H9 (cell line): ENCODE results near the gene ING5. TPM values are rescaled to one million over a fixed set of nuclear protein-coding genes. Genes with fewer than 3 reads are reported as not detected.

Experiments
- DNase-seq: peaks from one replicate; pipeline ENCODE4 v3.0.0-alpha.2; 2017
- H2AFZ ChIP-seq: one replicate; pipeline ENCODE4 v1.6.1; 2013; ENCODE audit warnings: mild to moderate bottlenecking, low read length, control low read depth, moderate library complexity
- H2AK5ac ChIP-seq: 2 replicates; pipeline ENCODE4 v1.6.1; 2013; ENCODE audit warnings: low read length, control low read depth, mixed read lengths; ENCODE audit not compliant: insufficient read length
- H2BK120ac ChIP-seq: one replicate; pipeline ENCODE4 v1.6.1; 2013; ENCODE audit warnings: low read depth, mild to moderate bottlenecking, low read length, control low read depth, inconsistent platforms; ENCODE audit not compliant: poor library complexity, severe bottlenecking
- H2BK12ac ChIP-seq: 2 replicates; pipeline ENCODE4 v1.6.1; 2013; ENCODE audit warnings: low read length, control low read depth, mixed read lengths, low read depth; ENCODE audit not compliant: insufficient read length
- H2BK15ac ChIP-seq: 2 replicates; pipeline ENCODE4 v1.6.1; 2013; ENCODE audit warnings: low read depth, low read length, control low read depth
- H2BK20ac ChIP-seq: one replicate; pipeline ENCODE4 v1.6.1; 2013; ENCODE audit warnings: low read depth, mild to moderate bottlenecking, low read length, control low read depth, inconsistent platforms; ENCODE audit not compliant: poor library complexity, severe bottlenecking
- H2BK5ac ChIP-seq: 2 replicates; pipeline ENCODE4 v1.6.1; 2013; ENCODE audit warnings: low read length, control low read depth, mixed read lengths; ENCODE audit not compliant: insufficient read length
- H3K14ac ChIP-seq: 2 replicates; pipeline ENCODE4 v1.6.1; 2013; ENCODE audit warnings: low read length, control low read depth; ENCODE audit not compliant: insufficient read depth
- H3K18ac ChIP-seq: 2 replicates; pipeline ENCODE4 v1.6.1; 2013; ENCODE audit warnings: low read depth, mild to moderate bottlenecking, mixed read lengths, low read length, control low read depth; ENCODE audit not compliant: insufficient read length
- H3K23ac ChIP-seq: 2 replicates; pipeline ENCODE4 v1.6.1; 2013; ENCODE audit warnings: low read length, control low read depth, mixed read lengths, low read depth; ENCODE audit not compliant: insufficient read length
- H3K23me2 ChIP-seq: 2 replicates; pipeline ENCODE4 v1.6.1; 2013; ENCODE audit warnings: low read depth, mild to moderate bottlenecking, mixed read lengths, low read length, control low read depth; ENCODE audit not compliant: insufficient read length, poor library complexity, severe bottlenecking
- H3K27ac ChIP-seq: 2 replicates; pipeline ENCODE4 v1.5.1; 2013; ENCODE audit warnings: low read length, control low read depth, mixed read lengths, low read depth; ENCODE audit not compliant: insufficient read length
- H3K27me3 ChIP-seq: 2 replicates; pipeline ENCODE4 v1.6.1; 2013; ENCODE audit warnings: low read length, control low read depth, inconsistent platforms; ENCODE audit not compliant: insufficient read depth
- H3K4ac ChIP-seq: 2 replicates; pipeline ENCODE4 v1.6.1; 2013; ENCODE audit warnings: low read depth, mild to moderate bottlenecking, control low read depth, inconsistent platforms, low read length, moderate library complexity
- H3K4me1 ChIP-seq: 2 replicates; pipeline ENCODE4 v1.6.1; 2013; ENCODE audit warnings: low read length, control low read depth, inconsistent platforms; ENCODE audit not compliant: insufficient read depth
- H3K4me2 ChIP-seq: 2 replicates; pipeline ENCODE4 v1.6.1; 2013; ENCODE audit warnings: low read length, control low read depth, mixed read lengths; ENCODE audit not compliant: insufficient read length, insufficient read depth
- H3K56ac ChIP-seq: 2 replicates; pipeline ENCODE4 v1.6.1; 2013; ENCODE audit warnings: low read depth, mild to moderate bottlenecking, mixed read lengths, low read length, control low read depth; ENCODE audit not compliant: insufficient read length
- H3K79me1 ChIP-seq: 2 replicates; pipeline ENCODE4 v1.6.1; 2013; ENCODE audit warnings: low read depth, mild to moderate bottlenecking, moderate library complexity, low read length, control low read depth, inconsistent platforms; ENCODE audit not compliant: insufficient read depth, poor library complexity, severe bottlenecking
- H3K79me2 ChIP-seq: 2 replicates; pipeline ENCODE4 v1.6.1; 2013; ENCODE audit warnings: low read length, control low read depth, inconsistent platforms; ENCODE audit not compliant: insufficient read depth
- H3K9ac ChIP-seq: 2 replicates; pipeline ENCODE4 v1.6.1; 2013; ENCODE audit warnings: low read length, control low read depth, mixed read lengths; ENCODE audit not compliant: insufficient read length; ENCODE audit errors: extremely low read depth
- H3K9me3 ChIP-seq: one replicate; pipeline ENCODE4 v1.6.1; 2013; ENCODE audit warnings: low read depth, low read length, inconsistent platforms; ENCODE audit not compliant: control insufficient read depth
- H3T11ph ChIP-seq: one replicate; pipeline ENCODE4 v1.6.1; 2013; ENCODE audit warnings: mild to moderate bottlenecking, low read length, control low read depth, inconsistent platforms
- H4K20me1 ChIP-seq: one replicate; pipeline ENCODE4 v1.6.1; 2013; ENCODE audit not compliant: control insufficient read depth, insufficient read length, insufficient read depth
- H4K5ac ChIP-seq: 2 replicates; pipeline ENCODE4 v1.6.1; 2013; ENCODE audit warnings: low read depth, mild to moderate bottlenecking, mixed read lengths, low read length, control low read depth; ENCODE audit not compliant: insufficient read length
- H4K8ac ChIP-seq: replicated peaks from 2 replicates; pipeline ENCODE4 v1.6.1; 2013; ENCODE audit warnings: low read length, control low read depth, mixed read lengths, low read depth; ENCODE audit not compliant: insufficient read length
- H4K91ac ChIP-seq: 2 replicates; pipeline ENCODE4 v1.6.1; 2013; ENCODE audit warnings: low read depth, mild to moderate bottlenecking, moderate library complexity, mixed read lengths, low read length, control low read depth; ENCODE audit not compliant: insufficient read length
- H3K27ac Mint-ChIP-seq, 3 experiments: 2 replicates in 2 of 3; 3 replicates in 1 of 3; pipeline ENCODE4 v1.8.0; 2020 to 2021; ENCODE audit warnings: mixed read lengths in 3 of 3, mild to moderate bottlenecking in 1 of 3, moderate library complexity in 1 of 3
- H3K27me3 Mint-ChIP-seq: 2 replicates; pipeline ENCODE4 v1.8.0; 2021; ENCODE audit warnings: low read depth, mild to moderate bottlenecking, moderate library complexity, mixed read lengths
- H3K36me3 Mint-ChIP-seq, 3 experiments: 2 replicates in 2 of 3; 3 replicates in 1 of 3; pipeline ENCODE4 v1.8.0; 2020 to 2021; ENCODE audit warnings: low read depth in 3 of 3, mixed read lengths in 3 of 3; ENCODE audit not compliant: insufficient read depth in 1 of 3
- H3K4me1 Mint-ChIP-seq, 2 experiments: 2 replicates each; pipeline ENCODE4 v1.8.0; 2020; ENCODE audit warnings: mixed read lengths in 2 of 2
- H3K4me3 Mint-ChIP-seq, 2 experiments: 2 replicates in 1 of 2; 3 replicates in 1 of 2; pipeline ENCODE4 v1.8.0; 2020 to 2021; ENCODE audit warnings: mild to moderate bottlenecking in 2 of 2, mixed read lengths in 2 of 2, moderate library complexity in 1 of 2
- H3K9me3 Mint-ChIP-seq, 2 experiments: 2 replicates in 1 of 2; 3 replicates in 1 of 2; pipeline ENCODE4 v1.8.0; 2020; ENCODE audit warnings: mild to moderate bottlenecking in 2 of 2, mixed read lengths in 2 of 2, moderate library complexity in 1 of 2
- WGBS: extraction: QIAGEN DNeasy Blood & Tissue Kit; methylation state at CpG from one replicate; pipeline ENCODE4 v1.1.7; 2013; ENCODE audit warnings: missing lambda C conversion rate, low lambda C conversion rate, mixed read lengths; ENCODE audit not compliant: insufficient read length; ENCODE audit errors: extremely low coverage; 5-methylcytosine and 5-hydroxymethylcytosine counted together
- long read RNA-seq: library from polyadenylated mRNA; unstranded; transcript quantifications from one replicate; pipeline ENCODE4 v2.0.0, GENCODE V29; 2020
- total RNA-seq: library from RNA; stranded (reverse); gene quantifications from 2 replicates; pipeline ENCODE4 v1.2.1, GENCODE V29; 2021
- TF ChIP-seq, protein P1 (sequence below): fragments of 200-600 bp; sonication (generic); conservative IDR thresholded peaks from 3 replicates; pipeline ENCODE4 v1.8.0; 2021; ENCODE audit warnings: antibody characterized with exemption, mild to moderate bottlenecking

Gene ING5
- 60.4 and 66.0 TPM in 2 replicates for total RNA-seq
- long read RNA-seq, full-length matches to known transcripts = 18 of 35 reads
- long read RNA-seq, partial matches to known transcripts = 1 of 35 reads
- long read RNA-seq, other reads (novel, unspliced or antisense) = 16 of 35 reads

DNA sequence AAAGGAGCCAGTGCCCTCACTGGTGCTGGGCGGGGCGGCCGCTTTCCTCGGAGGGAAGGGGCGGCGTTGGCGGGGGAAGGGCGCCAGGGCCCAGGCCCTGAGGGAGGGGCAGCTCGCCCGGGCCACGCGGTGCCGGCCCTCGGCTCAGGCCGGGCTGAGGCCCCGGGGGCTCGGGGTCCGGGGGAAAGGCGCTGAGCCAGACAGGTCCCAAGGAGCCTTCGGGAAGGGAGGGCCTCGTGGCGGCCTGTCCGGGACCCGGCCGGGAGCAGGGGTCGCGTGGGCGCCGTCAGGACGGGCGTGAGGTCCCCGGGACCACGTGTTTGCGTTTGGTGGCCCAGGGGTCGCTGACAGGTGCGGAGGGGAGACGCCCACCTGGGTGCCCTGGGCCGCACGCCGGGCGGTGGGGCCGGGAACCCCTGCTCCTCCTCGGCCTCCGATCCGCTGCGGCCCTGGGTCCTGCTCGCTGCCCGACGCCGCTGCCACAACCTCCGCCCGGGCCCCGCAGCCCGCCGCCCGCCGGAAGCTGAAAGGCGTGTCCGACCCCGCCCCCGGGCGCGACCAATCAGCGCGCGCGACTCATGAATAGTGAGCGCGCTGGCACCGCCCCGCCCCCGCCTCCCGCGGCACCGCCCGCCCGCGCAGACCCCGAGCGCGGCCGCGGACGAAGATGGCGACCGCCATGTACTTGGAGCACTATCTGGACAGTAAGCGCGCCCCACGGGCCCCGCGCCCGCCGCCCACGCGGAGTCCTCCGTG is at the start of gene ING5:
Gene ING5 (plus strand): TSS at position 641 of the 756 bp plus-strand sequence. CDS start 27 bp downstream, at position 668.
- Histone ChIP-seq H3K23me2 (peaks cover 6% of the 10 kb centered on the region), H4K8ac (no peak within 1 kb of the TSS), H4K5ac (no peak within 1 kb of the TSS), H4K91ac (no peak within 1 kb of the TSS), H2BK5ac (no peak within 1 kb of the TSS), H3K27ac (no peak within 1 kb of the TSS), H3K4me2 (peak within 1 kb of the TSS; percentile 64), H3K18ac (peak within 1 kb of the TSS; percentile 50), H3K14ac (peak within 1 kb of the TSS; percentile 78), H2BK120ac (no peak within 1 kb of the TSS), H2BK20ac (no peak within 1 kb of the TSS), H3T11ph (no peak within 1 kb of the TSS), H3K27me3 (no peaks in the 10 kb centered on the region), H3K23ac (no peak within 1 kb of the TSS), H3K4ac (no peak within 1 kb of the TSS; the same call in 1 of the 2 replicates), H3K79me2 (no peaks in the 10 kb centered on the region; the same call in 1 of the 2 replicates), H2AFZ (no peak within 1 kb of the TSS), H2BK12ac (no peak within 1 kb of the TSS), H4K20me1 (no peaks in the 10 kb centered on the region), H3K4me1 (no peaks in the 10 kb centered on the region), H3K9ac (peak within 1 kb of the TSS; percentile 23), H2BK15ac (no peak within 1 kb of the TSS), H3K56ac (no peak within 1 kb of the TSS), H3K79me1 (peaks cover 2% of the 10 kb centered on the region), H2AK5ac (no peak within 1 kb of the TSS), H3K9me3 (no peaks in the 10 kb centered on the region)
- DNase-seq = peak; percentile 93
- Mint-ChIP-seq H3K27me3 (peaks cover 3% of the 10 kb centered on the region), H3K27ac (peak within 1 kb of the TSS; percentile 70 to 98 (median 91); a peak in 5 of 7 replicates), H3K36me3 (peaks cover 16 to 34% (median 29%) of the 10 kb centered on the region in 3 experiments), H3K4me1 (peaks cover 12 to 14% of the 10 kb centered on the region in 2 experiments), H3K4me3 (peak within 1 kb of the TSS; percentile 83 to 87), H3K9me3 (peaks cover 0 to 11% of the 10 kb centered on the region in 2 experiments; a peak in 3 of 5 replicates)
- TF ChIP-seq, protein P1, sequence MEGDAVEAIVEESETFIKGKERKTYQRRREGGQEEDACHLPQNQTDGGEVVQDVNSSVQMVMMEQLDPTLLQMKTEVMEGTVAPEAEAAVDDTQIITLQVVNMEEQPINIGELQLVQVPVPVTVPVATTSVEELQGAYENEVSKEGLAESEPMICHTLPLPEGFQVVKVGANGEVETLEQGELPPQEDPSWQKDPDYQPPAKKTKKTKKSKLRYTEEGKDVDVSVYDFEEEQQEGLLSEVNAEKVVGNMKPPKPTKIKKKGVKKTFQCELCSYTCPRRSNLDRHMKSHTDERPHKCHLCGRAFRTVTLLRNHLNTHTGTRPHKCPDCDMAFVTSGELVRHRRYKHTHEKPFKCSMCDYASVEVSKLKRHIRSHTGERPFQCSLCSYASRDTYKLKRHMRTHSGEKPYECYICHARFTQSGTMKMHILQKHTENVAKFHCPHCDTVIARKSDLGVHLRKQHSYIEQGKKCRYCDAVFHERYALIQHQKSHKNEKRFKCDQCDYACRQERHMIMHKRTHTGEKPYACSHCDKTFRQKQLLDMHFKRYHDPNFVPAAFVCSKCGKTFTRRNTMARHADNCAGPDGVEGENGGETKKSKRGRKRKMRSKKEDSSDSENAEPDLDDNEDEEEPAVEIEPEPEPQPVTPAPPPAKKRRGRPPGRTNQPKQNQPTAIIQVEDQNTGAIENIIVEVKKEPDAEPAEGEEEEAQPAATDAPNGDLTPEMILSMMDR = 0 out of 3 replicates have a peak, but pooled peaks have one; percentile 1
- no CpG with 5 or more reads among the region's 96 CpGs for WGBS
